ENCODE results near the gene SRY.
"Not testable (repeated sequence)": the region's sequence is repeated elsewhere in the genome, so short reads cannot be mapped to it uniquely, and the experiment has no call there.

The SRY gene

DNA sequence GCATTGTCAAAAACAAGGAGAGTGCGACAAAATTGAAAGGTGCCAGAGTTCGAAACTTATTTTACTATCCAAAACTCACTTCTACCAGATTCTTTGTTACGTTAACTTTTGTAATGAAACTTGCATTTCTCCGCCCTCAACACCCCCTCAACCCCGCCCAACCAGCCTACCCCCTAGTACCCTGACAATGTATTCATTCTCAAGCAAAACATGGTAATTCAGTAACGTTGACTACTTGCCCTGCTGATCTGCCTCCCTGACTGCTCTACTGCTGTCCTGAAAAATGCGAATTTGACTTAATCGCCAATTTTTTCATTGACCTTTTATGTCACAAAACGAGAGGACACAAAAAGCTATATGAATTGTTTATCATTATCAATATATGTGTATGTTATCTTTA, at the start of gene SRY:
SRY (minus strand) TSS at position 83 of the 400 bp plus-strand sequence; CDS start at position 4, 79 bp downstream.
- DNase-seq (ENCODE audit: low spot score), result no peak

DNA sequence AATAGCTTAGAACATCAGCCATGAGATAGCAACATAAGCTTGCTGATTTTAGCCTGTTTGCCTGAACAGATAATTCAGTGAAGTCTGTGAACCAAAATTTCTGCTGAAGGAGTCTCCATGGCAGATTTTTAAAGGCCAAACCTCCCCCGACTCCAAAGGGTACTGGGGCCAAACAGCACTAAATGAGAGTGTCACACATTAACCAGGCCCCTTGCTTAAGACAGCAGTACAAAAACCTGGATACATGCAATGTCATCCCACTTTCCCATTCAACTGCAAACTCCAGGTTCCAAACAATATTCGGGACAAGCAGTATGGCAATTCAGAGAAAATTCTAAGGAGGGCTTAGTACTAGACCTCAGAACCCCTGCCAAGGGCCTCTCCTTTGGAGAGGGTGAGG, 49.6 kb upstream of the SRY start:
- DNase-seq (ENCODE audit: low spot score), result no peak

DNA sequence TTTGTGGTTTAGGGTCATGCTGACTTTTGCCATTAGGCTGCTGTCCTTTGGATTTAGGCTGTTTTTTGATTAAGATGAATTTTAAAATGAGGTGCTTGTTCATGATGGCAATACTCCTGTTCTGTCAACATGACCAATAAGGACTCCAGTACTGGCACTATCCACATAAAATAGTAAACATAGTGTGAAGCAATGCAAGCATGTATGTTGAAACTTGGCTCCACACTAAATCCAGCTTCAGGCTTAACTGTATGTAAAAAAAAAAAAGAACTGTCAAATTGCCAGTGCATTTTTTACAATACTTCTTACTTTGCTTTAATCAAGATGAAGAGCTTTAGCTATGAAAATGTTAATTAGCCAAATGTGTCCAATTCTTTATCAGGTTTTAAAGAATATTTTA, 47.7 kb upstream of the SRY start:
- DNase-seq (ENCODE audit: low spot score), result no peak

DNA sequence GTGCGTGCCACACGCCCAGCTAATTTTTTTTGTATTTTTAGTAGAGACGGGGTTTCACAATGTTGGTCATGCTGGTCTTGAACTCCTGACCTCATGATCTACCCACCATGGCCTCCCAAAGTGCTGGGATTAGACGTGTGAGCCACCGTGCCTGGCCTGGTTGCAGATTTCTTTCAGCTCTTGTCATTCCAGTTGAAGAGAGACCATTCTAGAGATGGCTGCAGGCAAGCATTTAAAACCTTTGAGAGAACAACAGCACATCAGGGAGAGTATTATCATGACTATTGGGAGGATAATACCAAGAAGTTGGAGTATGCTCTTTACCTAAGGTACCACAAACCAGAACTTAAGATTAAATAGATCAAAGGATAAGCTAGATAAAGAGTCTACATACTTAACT, 41.0 kb upstream of the SRY start:
- no peak for DNase-seq (ENCODE audit: low spot score)

DNA sequence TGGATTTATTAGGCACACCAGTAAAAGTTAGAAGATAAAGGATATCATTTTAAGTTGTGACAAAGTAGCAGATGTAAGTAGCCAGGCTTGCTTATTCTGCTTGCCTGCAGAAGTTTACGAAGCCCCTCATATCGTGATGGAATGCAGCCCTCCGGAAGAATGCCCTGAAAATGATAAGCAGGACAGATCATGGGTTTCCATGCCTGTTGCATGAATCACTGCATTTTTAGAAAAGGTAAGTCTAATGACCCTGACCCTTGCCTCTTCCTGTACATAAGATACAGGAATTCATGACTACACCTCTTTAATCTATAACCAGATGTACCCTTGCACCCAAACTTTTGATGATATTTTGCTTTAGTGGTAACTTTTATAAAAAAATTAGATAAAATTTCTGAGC, 37.0 kb upstream of the SRY start:
- no peak for DNase-seq (ENCODE audit: low spot score)

DNA sequence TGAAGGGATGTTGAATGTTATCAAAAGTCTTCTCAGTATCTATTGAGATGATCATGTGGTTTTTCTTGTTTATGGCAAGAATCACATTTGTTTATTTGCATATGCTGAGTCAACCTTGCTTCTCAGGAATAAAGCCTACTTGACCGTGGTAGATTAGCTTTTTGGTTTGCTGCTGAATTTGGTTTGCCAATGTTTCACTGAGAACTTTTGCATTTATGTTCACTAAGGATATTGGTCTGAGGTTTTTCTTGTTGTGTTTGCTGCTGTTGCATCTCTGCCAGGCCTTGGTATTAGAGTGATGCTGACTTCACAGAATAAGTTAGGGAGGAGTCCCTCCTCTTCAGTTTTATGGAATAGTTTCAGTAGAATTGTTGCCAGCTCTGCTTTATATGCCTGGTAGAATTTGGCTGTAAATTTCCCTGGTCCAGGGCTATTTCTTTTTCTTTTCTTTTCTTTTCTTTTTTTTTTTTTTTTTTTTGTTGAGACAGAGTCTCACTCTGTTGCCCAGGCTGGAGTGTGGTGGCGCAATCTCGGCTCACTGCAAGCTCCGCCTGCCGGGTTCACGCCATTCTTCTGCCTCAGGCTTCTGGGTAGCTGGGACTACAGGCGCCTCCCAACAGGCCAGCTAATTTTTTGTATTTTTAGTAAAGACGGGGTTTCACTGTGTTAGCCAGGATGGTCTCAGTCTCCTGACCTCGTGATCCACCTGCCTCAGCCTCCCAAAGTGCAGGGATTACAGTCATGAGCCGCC, 29.8 kb upstream of the SRY start:
- DNase-seq (ENCODE audit: low spot score), result not testable (repeated sequence)

DNA sequence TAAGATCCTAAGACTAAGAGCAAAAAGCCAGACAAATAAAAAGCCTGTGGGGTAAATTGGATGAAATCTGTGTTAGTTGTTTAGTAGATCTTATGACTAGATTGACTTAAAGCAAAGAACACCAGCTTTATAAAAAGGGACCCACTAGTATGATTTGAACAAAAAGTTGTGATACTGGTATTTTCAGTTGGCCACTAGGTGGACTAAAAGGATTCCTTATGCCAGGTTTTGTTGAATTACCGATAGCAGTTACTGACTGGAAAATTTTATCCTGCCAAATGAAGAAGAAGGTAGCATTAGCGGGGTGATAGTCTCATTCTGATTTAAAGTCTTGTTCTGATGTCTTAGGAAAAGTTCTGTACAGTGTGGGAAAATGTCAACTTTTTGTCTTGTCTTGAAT, 12.8 kb upstream of the SRY start:
- DNase-seq (ENCODE audit: low spot score), result peak; percentile 6

DNA sequence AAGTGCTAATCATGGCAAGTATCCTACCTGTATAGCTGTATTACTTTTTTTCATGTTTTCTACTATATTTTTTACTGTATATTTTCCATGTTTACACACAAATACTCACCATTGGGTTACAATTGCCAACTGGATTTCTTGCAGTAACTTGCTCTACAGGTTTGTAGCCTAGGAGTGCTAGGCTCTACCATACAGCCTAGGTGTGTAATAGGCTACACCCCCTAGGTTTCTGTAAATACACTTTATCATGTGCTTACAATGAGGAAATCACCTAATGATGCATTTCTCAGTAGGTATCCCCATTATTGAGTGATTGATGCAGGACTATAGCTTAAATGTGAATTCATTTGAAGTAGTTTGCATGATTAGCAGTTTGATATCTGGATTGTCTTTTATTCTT, 10.5 kb upstream of the SRY start:
- no peak for DNase-seq (ENCODE audit: low spot score)

DNA sequence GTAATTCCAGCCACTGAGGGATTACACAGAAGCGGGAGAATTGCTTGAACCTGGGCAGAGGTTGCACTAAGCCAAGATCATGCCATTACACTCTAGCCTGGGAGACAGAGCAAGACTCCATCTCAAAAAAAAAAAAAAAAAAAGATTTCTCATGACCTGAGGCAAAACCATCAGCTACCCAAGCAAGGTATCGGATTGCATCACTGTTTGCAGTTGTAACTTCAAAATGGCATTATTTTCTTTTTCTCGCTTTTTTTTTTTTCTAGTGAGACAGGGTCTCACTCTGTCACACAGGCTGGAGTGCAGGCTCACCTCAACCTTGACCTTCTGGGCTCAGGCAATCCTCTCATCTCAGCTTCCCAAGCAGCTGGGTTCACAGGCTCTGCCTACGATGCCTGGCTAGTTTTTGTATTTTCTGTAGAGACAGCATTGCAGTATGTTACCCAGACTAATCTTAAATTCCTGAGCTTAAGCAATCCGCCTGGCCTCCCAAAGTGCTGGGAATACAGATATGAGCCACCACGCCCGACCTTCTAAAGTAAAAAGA, 9.6 kb upstream of the SRY start:
- DNase-seq (ENCODE audit: low spot score), result no peak

DNA sequence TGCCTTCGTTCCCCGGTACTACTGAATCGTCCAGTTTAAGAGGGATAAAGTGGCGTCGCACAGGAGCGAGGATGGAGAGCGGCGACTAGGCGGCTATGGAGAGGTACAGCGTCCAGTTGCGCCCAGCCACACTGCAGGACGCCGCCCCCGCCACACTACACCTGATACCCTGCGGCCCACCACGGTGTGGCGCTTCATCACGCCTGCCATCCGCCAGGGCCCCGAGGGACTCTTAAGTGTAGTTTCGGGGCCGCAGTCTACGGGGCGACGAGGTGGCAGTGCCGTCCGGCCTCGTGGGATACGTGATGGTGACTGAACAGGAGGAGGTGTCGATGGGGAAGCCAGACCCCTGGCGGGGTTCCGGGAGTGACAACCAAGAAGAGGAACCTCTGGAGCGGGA, 2.3 kb upstream of the SRY start:
- DNase-seq (ENCODE audit: low spot score), result no peak

DNA sequence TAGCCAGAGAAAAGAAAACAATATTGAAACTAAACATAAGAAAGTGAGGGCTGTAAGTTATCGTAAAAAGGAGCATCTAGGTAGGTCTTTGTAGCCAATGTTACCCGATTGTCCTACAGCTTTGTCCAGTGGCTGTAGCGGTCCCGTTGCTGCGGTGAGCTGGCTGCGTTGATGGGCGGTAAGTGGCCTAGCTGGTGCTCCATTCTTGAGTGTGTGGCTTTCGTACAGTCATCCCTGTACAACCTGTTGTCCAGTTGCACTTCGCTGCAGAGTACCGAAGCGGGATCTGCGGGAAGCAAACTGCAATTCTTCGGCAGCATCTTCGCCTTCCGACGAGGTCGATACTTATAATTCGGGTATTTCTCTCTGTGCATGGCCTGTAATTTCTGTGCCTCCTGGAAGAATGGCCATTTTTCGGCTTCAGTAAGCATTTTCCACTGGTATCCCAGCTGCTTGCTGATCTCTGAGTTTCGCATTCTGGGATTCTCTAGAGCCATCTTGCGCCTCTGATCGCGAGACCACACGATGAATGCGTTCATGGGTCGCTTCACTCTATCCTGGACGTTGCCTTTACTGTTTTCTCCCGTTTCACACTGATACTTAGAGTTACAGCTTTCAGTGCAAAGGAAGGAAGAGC, 488 bp downstream of the SRY start:
- DNase-seq (ENCODE audit: low spot score), result no peak

Data from LoVo (cell line).